NCI-H128 (cell line): ENCODE measurements around the gene AADACL4.
"Not testable (repeated sequence)": the region's sequence is repeated elsewhere in the genome, so short reads cannot be mapped to it uniquely, and the experiment has no call there.

ENCODE experiments used
- DNase-seq: peaks from one replicate; lab custom pipeline; 2025; ENCODE audit not compliant: unreplicated experiment; lab: John Stamatoyannopoulos, UW

AADACL4 gene

GRCh38 chr1:12709091-12709491 is 65.2 kb downstream of the AADACL4 start:
- no peak for DNase-seq

DNA sequence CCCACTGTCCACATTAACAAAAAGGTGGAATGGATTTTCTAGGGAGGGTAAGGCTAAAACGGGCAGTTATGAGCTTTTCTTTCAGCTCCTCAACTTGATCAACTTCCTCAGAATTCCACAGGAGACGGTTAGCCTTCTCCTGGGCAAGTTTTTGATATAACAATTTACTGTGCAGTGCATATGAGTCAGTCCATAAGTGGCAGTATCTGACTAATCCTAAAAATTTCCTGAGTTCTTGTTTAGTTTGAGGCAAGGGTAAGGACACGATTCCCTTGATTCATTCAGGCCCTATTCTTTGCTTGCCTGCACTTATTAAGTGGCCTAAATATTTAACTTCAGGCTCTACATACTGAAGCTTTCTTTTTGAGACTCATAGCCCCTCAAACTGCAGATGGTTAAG is 65.8 kb downstream of the AADACL4 start:
- no peak for DNase-seq

DNA sequence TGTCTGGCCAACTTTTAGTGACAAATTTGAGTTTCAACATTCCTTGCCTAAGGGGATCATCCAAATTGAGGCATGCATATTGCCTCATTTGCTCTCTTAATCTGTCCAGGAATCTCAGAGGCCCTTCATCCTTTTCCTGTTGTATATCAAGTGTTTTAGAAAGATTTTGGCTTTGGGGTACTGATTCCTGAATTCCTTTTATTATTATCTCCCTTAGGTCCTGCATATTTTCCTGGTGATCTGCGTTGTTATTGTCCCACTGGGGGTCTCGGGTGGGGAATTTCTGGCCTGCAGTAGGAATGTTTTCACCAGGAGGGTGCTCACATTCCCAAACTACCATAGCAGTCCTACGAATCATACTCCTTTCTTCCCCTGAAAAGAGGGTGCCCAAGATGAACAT is 67.7 kb downstream of the AADACL4 start:
- DNase-seq: no peak

DNA sequence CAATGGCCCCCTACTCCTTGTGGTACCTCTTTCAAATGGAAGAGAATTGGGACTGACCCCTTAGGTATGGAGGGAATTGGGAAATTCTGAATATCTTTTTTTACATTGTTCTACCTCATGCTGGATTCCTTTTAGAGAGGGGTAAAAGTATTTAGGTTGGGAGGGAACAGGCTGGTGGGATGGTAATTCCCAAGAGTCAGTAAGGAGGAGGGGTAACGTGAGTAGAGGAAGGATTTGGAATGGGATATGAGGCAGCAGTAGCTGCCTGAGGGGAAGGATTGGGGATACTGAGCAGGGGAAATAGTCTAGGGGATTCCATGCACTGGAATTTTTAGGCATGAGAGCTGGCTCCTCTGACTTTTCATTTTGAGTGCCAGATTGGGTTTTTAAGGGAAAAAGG is 68.2 kb downstream of the AADACL4 start:
- no peak for DNase-seq

DNA sequence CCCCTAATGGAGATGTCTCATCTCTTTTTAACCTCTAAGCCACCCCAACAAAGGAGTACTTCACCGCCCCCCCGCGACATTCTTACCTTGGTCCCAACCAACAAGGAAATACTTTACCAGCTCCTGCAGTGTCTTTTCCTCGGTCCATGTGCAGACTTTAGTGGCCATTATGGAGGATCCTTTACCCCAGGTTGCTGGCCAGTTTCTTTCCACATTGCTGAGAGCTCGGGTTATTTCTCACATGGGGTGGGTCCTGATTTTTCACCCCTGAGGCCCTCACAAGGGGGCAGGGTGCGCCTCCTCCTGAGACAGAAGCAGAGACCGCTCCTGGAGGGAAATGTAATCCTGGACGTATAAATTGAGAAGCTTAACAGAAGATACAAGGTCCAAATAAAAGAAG is 69.0 kb downstream of the AADACL4 start:
- no peak for DNase-seq

DNA sequence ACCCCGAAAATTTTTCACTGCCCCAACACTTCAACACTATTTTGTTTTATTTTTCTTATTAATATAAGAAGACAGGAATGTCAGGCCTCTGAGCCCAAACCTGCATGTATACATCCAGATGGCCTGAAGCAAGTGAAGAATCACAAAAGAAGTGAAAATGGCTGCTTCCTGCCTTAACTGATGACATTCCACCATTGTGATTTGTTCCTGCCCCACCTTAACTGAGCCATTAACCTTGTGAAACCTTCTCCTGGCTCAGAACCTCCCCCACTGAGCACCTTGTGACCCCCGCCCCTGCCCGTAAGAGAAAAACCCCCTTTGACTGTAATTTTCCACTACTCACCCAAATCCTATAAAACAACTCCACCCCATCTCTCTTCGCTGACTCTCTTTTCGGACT is 69.8 kb downstream of the AADACL4 start:
- not testable (repeated sequence) for DNase-seq

DNA sequence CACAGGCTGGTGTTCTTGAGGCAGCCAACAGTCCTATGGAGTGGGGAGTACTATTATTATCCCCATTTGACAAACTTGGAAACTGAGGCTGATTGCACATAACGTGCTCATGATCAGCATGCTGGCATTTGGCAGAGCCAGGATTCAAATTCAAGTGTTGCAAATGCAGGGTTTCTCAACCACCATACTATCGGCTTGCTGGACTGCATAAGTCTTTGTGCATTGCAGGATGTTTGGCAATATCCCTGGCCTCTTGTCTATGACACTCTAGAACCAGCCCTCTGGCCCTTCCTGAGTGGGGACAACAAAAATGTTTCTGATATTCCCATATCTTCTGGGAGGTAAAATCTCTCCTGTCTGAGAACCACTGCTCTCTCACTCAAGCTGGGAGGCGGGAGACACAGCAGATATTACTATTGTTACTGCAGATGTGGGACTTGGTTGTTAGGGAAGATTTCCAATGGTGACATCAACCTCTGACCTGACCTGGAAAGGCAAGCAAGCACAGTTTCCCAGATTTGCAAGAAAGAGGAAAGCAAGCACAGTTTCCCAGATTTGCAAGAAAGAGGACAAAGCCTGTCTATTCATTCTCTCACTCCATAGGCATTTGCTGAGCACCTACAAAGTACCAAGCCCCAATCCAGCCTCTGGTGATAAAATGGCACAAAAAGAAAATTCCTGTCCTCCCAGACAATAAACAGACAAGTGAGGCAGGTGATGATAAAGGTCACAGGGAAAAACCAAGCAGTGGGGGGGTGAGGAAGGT is 71.0 kb downstream of the AADACL4 start:
- DNase-seq: no peak

DNA sequence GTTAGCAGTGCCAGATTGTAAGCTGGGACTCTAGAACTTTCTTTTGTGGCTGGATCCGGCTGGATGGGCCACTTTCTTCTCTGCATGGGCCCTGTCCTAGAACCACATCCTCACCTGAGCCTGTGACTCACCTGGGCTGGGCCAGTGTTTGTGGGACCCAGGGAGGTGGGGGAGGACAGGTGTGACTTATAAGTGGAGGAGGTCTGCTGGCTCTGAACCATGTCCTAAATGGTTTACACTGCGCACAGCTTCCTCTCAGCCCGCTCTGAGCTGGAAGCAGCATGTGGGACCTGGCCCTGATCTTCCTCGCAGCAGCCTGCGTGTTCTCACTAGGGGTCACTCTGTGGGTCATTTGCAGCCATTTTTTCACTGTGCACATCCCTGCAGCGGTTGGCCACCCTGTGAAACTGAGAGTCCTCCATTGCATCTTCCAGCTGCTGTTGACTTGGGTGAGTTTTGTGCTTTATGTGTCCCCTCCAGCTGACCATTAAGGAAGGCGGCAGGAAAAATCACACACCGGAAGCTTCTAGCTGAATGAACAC is 72.1 kb downstream of the AADACL4 start, which contains the start of gene AADACL3:
AADACL3 (plus strand) TSS at position 215 of the 542 bp plus-strand sequence; CDS start at position 282, 67 bp downstream.
- DNase-seq: no peak
